GM12891 (cell line): ENCODE results near the gene SIRT5. TPM values are rescaled to one million over a fixed set of nuclear protein-coding genes. Genes with fewer than 3 reads are reported as not detected.

Source experiments
- DNase-seq: peaks from one replicate; pipeline ENCODE4 v3.0.0; 2011; ENCODE audit warnings: low spot score; ENCODE audit not compliant: insufficient read length
- FAIRE-seq: peaks from 2 replicates; lab custom pipeline; 2011; peaks lifted over from hg19 to GRCh38; lab: Jason Lieb, UNC
- PAX5 ChIP-seq: IDR thresholded peaks from 2 replicates; pipeline ENCODE4 v1.6.1; 2011; ENCODE audit warnings: low read length, moderate library complexity, mild to moderate bottlenecking; ENCODE audit not compliant: insufficient read depth, severe bottlenecking
- POLR2A ChIP-seq: IDR thresholded peaks from 2 replicates; pipeline ENCODE4 v1.6.1; 2011; ENCODE audit warnings: low read depth, low read length, control low read depth
- POLR2AphosphoS5 ChIP-seq: IDR thresholded peaks from 2 replicates; pipeline ENCODE4 v1.6.1; 2011; ENCODE audit warnings: low read depth, low read length, control low read depth
- POU2F2 ChIP-seq: IDR thresholded peaks from 2 replicates; pipeline ENCODE4 v1.6.1; 2011; ENCODE audit warnings: low read depth, mild to moderate bottlenecking, control low read depth, low read length, moderate library complexity
- SPI1 ChIP-seq: IDR thresholded peaks from 2 replicates; pipeline ENCODE4 v1.6.1; 2011; ENCODE audit warnings: low read depth, low read length, control low read depth
- TAF1 ChIP-seq: IDR thresholded peaks from 2 replicates; pipeline ENCODE4 v1.6.1; 2011; ENCODE audit warnings: low read depth, low read length, control low read depth
- polyA plus RNA-seq: library from polyadenylated mRNA; unstranded; fragments of >200 nt; gene quantifications from one replicate; pipeline ENCODE4 v1.2.1, GENCODE V29; 2012; ENCODE audit warnings: low read depth, missing spikeins, inconsistent platforms; ENCODE audit not compliant: missing spikeins

The SIRT5 gene
- 6.0 TPM for polyA plus RNA-seq

- DNase-seq (peak; percentile 57), FAIRE-seq (no peak)
Observed at GRCh38 chr6:13574571-13575376, at the start of gene SIRT5. Gene SIRT5, plus strand, starts transcription at chr6:13574601. Its CDS starts 9,510 bp downstream, at chr6:13584111.

GRCh38 chr6:13524801-13525508, 49.4 kb upstream of the SIRT5 start:
- peak; percentile 48 for FAIRE-seq
- no peak for DNase-seq
- TF ChIP-seq POLR2AphosphoS5 (no peak), SPI1 (no peak), POU2F2 (no peak), PAX5 (no peak), TAF1 (no peak), POLR2A (no peak)

More at GRCh38 chr6:13574571-13575376, at the start of gene SIRT5:
- no peak for TF ChIP-seq SPI1
- peak; percentile 75 for TF ChIP-seq POLR2A
- peak; percentile 74 for TF ChIP-seq POLR2AphosphoS5

- DNase-seq: no peak
- FAIRE-seq: no peak
- no peak for TF ChIP-seq TAF1
- no peak for TF ChIP-seq SPI1
- no peak for TF ChIP-seq POLR2A
Observed at GRCh38 chr6:13526357-13526726, 48.1 kb upstream of the SIRT5 start.

- DNase-seq (peak; percentile 32), FAIRE-seq (peak; percentile 60)
- TF ChIP-seq TAF1 (no peak), SPI1 (peak; percentile 68), PAX5 (no peak)
Observed at GRCh38 chr6:13526727-13527670, 47.4 kb upstream of the SIRT5 start.

- no peak for FAIRE-seq
- DNase-seq: no peak
- TF ChIP-seq POLR2AphosphoS5 (no peak), PAX5 (no peak), POU2F2 (no peak), TAF1 (no peak), POLR2A (no peak)
Observed at GRCh38 chr6:13527671-13528056, 46.7 kb upstream of the SIRT5 start.

GRCh38 chr6:13528232-13528631, 46.2 kb upstream of the SIRT5 start:
- DNase-seq (no peak), FAIRE-seq (no peak)
- TF ChIP-seq POLR2A (no peak), SPI1 (no peak), POU2F2 (no peak), POLR2AphosphoS5 (no peak), PAX5 (no peak), TAF1 (no peak)

- DNase-seq: no peak
Observed at GRCh38 chr6:13528777-13529343, 45.5 kb upstream of the SIRT5 start.

GRCh38 chr6:13531956-13532355, 42.4 kb upstream of the SIRT5 start:
- TF ChIP-seq PAX5 (no peak), SPI1 (no peak), POLR2AphosphoS5 (no peak), POLR2A (no peak), POU2F2 (no peak), TAF1 (no peak)
- DNase-seq (no peak), FAIRE-seq (no peak)

More at GRCh38 chr6:13528777-13529343, 45.5 kb upstream of the SIRT5 start:
- FAIRE-seq: no peak
- TF ChIP-seq POLR2AphosphoS5: no peak
- no peak for TF ChIP-seq PAX5
- TF ChIP-seq SPI1: no peak
- no peak for TF ChIP-seq POLR2A
- TF ChIP-seq TAF1: no peak

GRCh38 chr6:13534536-13534935, 39.9 kb upstream of the SIRT5 start:
- FAIRE-seq (peak; percentile 13), DNase-seq (no peak)
- TF ChIP-seq POU2F2: no peak
- TF ChIP-seq POLR2AphosphoS5: no peak
- no peak for TF ChIP-seq PAX5
- no peak for TF ChIP-seq SPI1
- no peak for TF ChIP-seq TAF1
- no peak for TF ChIP-seq POLR2A
